Measurements from ENCODE around the gene TMOD1.

Gene TMOD1

DNA sequence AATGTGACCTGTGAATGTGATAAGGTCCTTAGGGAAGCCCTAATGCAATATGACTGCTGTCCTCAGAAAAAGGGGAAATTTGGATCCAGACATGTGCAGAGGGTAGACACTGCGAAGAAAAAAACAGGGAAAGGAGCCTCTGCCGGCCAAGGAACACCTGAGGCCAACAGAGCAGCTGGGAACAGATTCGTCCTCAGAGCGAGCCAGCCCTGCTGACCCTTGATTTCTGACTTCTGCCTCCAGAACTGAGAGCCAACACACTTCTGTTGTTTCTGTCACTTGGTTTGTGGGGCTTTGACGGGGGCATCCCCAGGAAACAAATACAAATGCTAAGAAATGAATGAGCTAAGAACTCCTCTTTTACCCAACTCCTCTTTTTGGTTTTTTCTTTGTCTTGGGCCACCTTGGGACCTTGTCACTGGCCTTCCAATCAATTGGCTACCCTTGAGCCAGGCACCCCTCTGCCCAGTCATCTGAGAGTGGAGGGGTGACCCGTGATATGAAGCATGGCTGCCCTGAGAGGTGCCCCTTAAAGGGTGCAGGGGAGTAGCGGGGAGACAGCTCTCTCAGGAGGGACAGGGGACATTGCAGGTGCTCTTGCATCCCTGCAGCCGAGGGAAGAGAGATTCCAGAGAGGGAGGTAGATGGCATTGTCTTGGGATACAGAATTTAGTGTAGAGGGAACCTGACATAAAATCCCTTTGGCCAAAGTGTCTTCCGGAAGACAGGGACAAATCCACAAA, 16.9 kb downstream of the TMOD1 start:
- no peak for DNase-seq (ENCODE audit: low spot score)

DNA sequence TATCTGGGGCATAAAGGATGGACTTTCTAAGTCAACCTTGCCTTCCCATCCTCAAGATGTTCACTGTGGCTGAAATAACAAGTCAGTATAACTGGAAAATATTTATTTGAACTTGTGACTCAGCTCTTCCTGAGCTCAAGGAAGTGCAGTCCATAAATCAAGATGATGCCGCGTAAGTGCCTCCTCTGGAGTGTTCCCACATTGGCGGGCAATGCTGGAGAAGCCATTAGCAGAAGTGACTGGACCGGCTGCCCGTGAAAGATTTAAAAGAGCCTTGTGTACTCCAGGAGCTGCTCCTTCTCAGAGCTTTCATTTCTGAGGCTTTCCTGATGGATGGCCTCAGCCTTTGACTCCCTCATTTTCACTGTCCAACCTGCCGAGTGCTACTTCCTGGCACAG, 17.4 kb downstream of the TMOD1 start:
- no peak for DNase-seq (ENCODE audit: low spot score)

DNA sequence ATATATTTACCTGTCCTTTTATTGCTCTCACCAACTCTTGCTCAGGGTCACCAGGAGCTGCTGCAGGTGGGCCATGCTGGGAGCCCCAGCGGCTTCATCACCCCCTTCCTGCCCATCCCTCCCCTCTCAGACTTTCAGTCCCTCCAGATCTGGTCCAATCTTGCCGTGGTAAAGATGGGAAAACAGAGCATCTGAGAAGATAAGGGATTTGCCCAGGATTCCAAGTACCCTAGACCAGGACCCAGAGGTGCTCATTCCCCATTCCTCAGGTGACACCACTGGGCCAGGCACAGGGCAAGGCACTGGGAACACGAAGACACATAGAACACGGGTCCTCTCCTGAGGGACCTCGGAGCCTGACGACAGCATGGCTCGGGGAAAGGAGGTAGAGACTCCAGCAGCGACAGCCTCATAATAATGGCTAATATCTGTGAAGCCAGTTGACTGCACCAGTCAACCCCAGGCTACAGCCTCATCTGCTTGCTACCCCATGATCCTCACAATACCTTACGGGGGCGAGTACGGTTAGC, 18.0 kb downstream of the TMOD1 start:
- no peak for DNase-seq (ENCODE audit: low spot score)

DNA sequence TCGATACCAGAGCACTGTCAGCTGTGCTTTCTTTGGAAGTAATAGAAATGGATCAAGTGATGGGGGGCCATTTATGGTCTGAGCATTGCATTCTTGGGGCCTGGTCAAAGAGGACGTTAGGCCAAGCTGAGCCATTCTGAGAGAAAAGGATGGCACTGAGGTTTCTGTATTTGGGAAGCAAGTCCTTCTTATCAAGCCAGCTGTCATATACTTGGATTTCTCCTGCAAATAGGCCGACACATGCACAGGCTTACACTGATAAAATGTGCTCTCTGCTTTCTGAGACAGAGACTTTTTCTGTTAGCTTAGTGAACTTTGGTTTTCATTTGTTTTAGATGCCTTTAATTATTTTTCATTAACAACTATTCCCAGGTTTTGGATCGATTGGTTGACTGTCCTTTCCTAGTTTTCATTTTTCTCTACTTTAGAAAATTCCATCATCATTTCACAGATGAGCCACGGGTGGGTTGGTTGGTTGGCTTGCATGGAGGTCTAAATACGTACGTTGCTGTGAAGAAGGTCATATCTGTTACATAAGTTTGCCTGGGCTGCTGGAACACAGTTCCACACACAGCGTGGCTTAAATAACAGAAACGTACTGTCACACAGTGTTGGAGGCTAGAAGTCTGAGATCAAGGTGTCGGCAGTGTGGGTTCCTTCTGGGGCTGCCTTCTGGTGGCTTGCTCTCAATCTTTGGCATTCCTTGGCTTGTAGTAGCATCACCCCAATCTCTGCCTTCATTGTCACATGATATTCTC, 20.3 kb downstream of the TMOD1 start:
- DNase-seq (ENCODE audit: low spot score) = no peak

DNA sequence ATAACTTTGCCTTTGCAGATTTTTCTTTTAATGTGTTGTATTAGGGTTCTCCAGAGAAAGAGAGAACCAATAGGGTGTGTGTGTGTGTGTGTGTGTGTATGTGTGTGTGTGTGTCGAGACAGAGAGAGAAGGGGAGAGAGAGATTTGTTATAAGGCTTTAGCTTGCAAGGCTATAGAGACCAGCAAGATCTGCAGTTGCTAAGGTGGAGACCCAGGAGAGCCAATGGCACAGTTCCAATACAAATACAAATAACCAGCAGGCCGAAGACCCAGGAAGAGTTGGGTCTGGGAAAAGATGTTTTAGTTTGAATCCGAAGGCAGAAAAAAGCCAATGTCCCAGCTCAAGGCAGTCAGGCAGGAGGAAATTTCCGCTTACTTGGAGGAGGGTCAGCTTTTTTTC, 23.0 kb downstream of the TMOD1 start:
- DNase-seq (ENCODE audit: low spot score) = no peak

DNA sequence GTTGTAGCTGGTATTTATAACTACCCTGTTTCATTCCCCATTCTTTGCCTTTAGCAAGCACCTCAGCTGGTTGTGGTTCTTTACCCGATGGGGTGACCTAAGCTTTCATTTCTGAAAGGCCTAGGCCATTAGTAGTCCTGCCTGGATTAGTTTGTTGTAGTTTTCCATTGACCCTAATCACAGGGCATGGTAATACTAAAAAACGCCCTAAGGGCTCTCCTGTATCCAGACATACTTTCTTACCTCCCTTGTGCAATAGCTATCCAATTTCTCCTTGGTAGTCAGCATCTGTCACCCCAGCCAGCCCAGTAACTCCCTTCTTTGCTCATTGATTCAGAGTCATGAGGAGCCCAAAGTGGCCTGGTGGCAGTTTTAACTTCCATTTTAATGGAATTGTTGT, 24.0 kb downstream of the TMOD1 start:
- no peak for DNase-seq (ENCODE audit: low spot score)

DNA sequence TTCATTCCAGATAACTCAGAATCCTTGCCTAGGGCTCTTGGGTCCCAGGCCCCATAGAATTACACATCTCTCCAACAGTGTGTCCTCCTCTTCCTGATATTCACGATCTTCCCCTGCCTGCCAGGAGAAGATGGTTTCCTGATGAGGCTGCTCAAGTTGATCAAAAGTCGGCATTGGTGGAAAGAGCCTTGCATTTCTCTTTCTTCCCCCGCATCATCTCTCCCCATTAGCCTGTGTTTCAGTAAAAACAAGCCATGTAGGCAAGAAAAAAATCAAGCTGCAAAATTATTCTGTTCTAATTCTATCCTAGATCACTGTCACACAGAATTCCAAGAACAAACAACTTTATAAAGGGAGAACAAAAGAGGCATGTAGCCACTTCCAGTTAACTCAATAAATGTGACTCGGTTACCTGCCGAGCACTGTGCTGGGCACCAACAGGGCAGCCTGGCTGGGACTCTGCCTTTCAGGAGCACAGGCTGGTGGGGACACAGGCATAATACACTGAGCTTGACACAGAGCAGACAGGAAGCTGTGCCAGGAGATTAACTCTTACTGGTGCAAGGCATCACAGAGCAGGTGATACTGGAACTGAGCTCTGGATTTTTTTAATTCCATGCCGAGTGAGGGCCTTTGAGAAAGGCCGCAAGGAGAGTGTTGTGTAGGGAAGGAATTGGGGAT, 25.6 kb downstream of the TMOD1 start:
- DNase-seq (ENCODE audit: low spot score) = peak; percentile 68

DNA sequence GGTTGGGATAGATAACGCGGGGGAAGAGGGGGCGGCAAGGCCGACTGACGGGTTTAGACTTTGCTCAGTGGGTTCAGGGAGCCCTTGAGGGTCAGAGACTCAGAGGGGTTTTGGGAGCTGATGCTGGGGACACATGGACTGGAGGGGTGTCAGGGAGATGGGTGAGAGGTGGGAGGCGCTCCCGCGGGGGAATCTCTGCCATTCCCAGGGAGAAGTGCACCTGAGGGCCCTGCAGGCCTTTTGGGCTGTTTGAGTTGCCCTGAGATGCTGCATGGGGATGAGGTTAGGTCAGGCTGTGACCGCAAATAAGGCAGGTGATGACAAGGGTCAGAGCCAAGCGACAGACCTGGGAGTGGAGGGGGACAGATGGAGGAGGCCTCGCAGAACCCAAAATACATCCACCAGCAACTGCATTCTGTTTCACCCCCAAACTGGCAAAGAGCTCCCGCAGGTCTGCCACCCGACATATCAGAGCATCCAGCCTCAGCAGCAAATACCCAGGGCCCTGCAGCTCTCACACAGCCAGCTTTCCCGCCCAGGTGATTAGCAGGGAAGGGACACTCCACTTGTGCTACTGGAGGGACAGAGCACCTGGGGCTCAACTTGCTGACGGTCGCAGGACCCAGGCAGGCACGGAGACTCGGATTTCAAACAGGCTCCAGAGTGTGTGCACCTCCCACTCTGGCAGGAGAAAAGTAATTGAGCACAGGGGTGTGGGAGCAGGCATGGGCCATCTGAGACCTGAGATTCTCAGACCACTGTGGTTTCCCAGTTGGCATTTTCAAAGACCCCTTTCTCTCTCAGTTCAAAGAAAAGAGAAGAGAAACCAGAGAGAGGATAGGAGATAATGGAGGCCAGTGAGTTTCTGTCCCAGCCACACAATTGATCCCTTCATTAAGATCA, 26.4 kb downstream of the TMOD1 start:
- no peak for DNase-seq (ENCODE audit: low spot score)

DNA sequence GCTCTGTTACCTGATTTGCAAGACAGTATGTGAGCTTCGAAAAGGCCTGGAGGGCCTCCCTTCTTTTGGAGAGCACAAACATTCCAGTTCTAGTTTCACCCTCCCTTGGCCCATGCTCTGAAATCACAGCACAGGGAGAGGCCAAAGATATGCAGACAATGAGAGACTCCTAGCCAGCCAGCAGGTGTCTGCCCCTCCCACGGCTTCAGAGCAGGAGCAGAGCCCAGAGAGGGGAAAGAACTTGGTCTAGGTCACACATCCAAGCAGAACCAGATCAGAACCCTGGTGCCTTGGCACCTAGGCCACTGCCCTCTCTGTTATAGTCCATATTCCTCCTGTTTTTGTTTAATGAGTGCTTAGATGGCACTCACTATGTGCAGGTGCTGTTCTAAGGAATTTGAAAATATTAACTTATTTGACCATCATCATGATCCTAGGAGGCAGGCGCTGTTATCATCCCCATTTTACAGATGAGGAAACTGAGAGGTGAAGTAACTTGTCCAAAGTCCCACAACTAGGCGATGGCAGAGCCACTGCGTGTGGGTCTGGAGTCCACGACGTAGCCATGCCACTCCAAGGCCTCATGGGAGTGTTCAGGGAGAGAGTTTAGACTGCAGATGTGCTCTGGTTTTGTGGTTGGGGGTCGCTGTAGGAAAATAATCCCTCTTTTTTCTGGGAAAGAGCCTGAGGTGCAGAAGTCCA, 27.2 kb downstream of the TMOD1 start:
- DNase-seq (ENCODE audit: low spot score) = no peak

DNA sequence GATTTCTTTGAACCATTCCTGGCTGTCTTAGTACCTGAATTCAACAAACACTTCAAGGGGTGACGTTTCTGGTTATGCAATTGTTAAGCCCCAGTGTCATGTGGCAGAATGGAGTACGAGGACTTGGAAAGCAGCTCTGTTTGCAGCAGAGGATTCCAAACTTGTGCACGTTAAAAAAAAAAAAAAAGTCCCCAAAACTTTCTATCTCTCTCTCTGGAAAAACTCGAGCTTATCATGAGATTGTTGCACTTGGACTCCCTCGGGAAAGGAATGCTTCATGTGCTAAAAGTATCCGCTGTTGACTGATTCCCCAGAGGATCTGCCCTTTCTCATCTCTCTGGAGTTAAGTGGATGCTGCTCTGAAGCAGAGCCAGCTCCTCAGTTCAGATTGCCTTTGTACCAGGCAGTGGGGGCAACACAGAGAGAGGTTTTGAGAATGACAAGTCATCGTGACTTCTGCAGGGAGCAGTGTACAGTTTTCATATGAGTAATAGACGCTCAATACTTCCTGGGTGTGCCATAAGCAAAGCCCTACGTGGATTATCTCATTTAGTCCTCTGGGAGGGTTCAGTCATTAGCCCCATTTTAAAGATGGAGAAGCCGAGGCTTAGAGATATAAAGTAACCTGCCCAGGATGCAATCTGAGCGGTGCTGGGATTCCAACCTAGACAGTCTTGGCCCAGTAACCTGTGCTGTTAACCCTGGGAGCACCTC, 28.1 kb downstream of the TMOD1 start:
- peak; percentile 41 for DNase-seq (ENCODE audit: low spot score)

DNA sequence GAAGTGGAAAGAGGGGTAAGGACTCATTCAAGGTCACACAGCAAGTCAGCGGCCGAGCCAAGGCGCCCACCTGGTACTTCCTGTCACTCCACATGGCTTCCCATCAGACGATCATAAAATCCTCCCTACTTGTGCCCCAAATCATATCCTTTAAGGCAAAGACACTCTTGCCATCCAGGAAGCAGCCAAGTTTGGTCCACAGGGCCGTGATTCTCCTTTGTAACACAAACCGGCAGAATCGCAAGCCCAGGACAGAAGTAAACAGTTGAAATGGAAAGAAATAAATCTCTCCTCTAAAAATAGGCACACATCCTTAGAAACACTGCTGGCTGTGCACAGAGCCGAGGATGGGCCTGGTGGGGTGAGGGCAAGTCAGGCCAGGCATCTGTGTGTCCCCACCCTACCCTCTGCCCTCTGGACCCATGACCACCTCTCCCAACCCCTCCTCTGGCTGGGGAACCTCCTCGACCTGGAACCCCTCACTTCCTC, 30.5 kb downstream of the TMOD1 start:
- no peak for DNase-seq (ENCODE audit: low spot score)

DNA sequence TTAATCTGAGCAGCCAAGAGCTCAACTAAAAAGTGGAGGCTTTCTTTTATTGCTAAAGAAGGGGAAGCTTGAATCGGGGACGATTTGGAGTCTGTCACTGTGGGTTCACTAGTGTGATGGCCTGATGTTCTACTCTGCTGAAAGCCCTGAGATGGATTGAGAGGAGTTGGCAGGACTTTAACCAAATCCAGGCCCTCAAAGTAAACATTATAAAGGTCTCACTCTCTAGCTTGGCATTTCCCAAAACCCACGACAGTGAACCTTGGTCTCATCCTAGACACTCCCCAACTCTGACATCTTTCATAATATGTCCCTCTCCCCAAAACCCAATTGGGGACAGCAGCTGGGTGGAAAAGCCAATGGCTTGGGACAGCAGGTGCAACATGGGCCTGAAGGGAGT, 32.7 kb downstream of the TMOD1 start:
- DNase-seq (ENCODE audit: low spot score) = no peak

DNA sequence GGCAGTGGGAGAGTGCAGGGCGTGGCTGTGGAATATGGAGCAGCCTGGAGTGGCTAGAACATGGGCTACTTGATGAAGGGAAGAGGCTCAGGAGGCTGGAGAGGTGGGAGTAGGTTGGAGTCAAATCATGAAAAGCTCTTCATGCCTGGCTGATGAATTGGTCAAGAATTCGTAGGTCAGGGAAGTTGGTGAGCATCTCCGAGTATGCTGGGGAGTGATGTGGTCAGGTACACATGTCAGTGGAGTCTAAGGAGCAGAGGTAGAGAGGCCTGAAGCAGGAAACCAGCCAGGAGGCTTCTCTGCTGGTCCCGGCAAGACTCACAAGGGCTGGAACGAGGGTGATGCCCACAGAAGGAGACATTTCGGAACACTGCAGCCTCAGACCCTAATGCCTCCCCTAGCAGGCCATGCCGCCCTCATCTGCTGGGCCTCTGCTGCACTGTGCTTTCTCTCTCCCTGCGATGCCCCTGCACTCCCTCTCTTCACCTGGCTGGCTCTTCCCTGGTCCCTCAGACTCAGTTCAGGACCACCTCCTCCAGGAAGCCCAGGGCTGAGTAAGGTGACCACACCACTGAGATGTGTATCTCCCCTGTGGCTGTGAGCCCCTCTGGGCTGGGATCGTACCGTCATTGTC, 33.6 kb downstream of the TMOD1 start:
- DNase-seq (ENCODE audit: low spot score) = no peak

DNA sequence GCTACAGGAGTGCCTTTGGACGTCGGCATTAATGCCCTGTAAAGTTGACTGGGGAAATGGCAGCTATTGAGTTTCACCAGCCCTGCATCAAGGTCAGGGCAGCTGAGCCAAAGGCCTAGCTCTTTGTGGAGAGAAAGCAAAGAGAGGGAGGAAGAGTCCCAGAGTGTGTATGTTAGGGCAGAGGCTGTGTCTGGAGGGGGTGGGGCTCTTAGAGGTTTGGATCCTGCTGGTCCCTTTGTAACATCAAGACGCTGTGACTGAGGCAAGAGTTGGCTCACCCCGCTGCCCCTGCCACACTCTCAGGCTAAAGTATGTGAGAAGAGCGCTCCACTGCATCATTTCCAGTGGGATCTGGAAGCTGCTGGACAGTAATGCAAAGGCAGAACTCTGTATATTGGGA, 34.3 kb downstream of the TMOD1 start:
- no peak for DNase-seq (ENCODE audit: low spot score)

DNA sequence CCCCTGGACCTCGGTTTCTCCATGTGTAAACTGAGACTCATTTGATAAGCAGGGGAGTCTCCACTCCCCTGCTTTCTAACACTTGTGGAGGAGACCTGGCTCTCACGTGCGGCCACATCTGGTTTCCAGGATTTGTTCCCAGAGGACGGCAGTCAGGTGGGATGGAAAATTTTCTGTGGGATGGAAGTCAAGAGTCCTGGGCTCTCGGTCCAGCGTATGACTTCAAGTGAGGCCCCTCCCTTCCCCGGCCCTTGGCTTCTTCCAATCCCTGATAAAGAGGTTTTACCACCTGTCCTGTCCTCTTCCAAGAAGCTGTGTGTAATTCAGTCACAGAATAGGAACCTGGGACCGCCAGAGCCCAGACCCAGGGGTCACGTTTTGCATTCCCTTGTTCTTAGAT, 35.0 kb downstream of the TMOD1 start:
- no peak for DNase-seq (ENCODE audit: low spot score)

DNA sequence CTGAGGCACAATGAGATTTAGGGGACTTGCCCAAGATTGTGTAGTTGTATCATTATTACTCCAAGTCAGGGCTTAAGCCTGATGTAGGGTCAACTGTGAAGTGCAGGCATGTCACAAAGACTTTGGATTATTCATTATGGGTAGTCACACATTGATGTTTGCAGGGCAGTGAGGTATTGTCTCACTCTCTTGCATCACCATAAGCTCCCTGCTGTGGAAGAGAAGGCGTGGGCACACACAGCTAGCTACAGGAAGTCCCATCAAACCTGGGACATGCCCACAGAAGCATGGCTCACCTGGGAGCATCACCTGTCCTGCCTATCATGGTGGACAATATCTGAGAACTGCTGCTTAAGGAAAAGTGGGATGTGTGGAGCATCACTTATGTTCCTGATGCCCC, 42.1 kb downstream of the TMOD1 start:
- DNase-seq (ENCODE audit: low spot score) = no peak

DNA sequence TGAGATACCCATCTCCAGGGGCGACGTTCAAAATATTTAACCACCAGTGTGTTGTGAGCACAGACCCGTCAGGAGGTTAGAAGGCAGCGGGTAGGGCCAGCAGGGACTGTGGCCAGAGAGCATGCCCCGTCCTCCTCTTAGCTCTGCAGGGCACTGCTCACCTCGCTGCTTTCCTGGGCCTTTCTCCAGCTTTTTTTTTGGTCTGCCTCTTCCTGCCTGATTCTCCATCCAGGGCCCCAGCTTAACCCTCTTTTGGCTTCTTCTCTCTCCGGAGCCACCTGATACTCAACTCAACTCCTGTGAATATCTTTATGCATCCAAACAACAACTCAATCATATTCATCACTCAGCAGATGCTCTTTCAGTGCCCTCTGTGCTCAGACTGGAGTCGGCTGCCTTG, 44.0 kb downstream of the TMOD1 start:
- DNase-seq (ENCODE audit: low spot score) = no peak

DNA sequence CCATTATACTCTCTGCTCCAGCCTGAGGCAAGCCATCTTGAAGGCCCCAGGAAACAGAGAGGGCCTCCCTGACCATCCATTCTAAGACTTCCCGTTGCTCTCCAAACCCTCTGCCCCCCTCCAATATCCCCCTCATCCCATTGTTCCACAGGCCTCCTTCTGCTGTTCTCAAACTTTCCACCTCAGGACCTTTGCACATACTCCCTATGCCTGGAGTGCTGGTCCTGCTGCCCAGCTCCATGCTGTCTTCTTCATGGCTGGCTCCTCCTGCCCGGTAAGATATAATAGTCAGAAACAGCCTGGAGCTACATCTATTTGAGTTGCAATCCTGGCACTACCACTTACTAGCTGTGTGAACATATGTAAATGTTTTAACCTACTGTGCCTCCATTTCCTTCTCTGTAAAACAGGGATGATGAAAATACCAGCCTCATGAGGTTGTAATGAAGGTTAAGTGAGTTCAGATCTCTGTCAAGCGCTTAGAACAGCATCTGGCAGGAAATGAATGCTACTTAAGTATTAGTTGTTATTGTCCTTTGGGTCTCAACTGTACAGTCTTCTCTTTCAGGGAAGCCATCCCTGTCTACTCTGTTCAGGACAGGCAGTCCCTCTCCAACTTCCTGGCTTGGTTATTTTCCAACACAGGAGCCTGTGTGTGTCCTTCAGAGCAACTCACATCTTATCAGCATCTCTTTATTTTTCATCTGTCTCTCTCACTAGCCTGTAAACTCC, 45.8 kb downstream of the TMOD1 start:
- DNase-seq (ENCODE audit: low spot score) = no peak

DNA sequence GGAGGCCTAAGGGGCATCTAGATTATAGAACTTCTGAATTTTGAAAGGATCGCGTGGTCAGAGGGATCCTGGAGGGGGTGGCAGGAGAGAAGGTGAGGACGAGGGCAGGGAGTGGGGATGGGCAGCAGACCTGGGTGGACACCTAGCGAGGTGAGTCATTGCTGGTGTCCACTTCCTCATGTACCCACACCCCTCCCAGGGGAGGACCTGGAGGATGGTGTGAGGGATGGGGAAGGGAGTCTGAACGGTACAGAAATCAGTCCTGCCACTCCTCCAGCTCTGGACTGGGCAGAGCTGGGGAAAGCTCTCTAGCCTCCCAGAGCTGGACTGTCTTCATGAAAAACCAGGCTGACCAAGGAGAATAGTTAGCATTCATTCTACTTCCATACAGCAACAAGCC, 46.9 kb downstream of the TMOD1 start:
- no peak for DNase-seq (ENCODE audit: low spot score)

Data from putamen (tissue), 1 donor.